ENCODE results near the gene SS18L1. TPM values are rescaled to one million over a fixed set of nuclear protein-coding genes. Genes with fewer than 3 reads are reported as not detected.

Gene SS18L1
- total and polyA plus RNA-seq, 10 donors, result 6.7 to 18.6 (median 13.9) TPM

GRCh38 chr20:62209850-62210495, 66.4 kb downstream of the SS18L1 start:
- H3K4me3 ChIP-seq, result no peak overlapping the region
- 59 to 69% (median 62%) methylated on average over 8 to 17 of the region's 17 CpGs for WGBS, 5 donors
- intact Hi-C loops (cut with DNase I; ENCODE audit: low total_unique reads), result no loop called here
- H3K36me3 ChIP-seq, result peaks cover 0 to 24% (median 0%) of the 10 kb centered on the region in 6 donors
- no peaks in the 10 kb centered on the region for H3K4me1 ChIP-seq
- no peak overlapping the region for H3K27ac ChIP-seq
- no peak for DNase-seq
- H3K9me3 ChIP-seq, result no peaks in the 10 kb centered on the region
- H3K27me3 ChIP-seq (replicated peaks in 1 of 7), result peaks cover 0 to 54% (median 40%) of the 10 kb centered on the region in 7 donors
- no peak for TF ChIP-seq POLR2A (IDR thresholded peaks at IDR 0.05)

GRCh38 chr20:62210496-62210855, 66.9 kb downstream of the SS18L1 start:
- intact Hi-C loops (cut with DNase I; ENCODE audit: low total_unique reads), result no loop called here
- H3K4me1 ChIP-seq, result no peaks in the 10 kb centered on the region
- no peak for DNase-seq
- H3K9me3 ChIP-seq, result no peaks in the 10 kb centered on the region
- peaks cover 0 to 19% (median 0%) of the 10 kb centered on the region in 6 donors for H3K36me3 ChIP-seq
- TF ChIP-seq CTCF (IDR thresholded peaks at IDR 0.05 in 8 of 11, conservative IDR thresholded peaks at IDR 0.05 in 3 of 11) (no peak), POLR2A (IDR thresholded peaks at IDR 0.05) (no peak)
- no peak overlapping the region for H3K27ac ChIP-seq
- peaks cover 0 to 60% (median 45%) of the 10 kb centered on the region in 7 donors for H3K27me3 ChIP-seq (replicated peaks in 1 of 7)
- no peak overlapping the region for H3K4me3 ChIP-seq
- 54 to 80% (median 59%) methylated on average over 3 to 21 of the region's 21 CpGs for WGBS, 5 donors

- peaks cover 0 to 12% (median 0%) of the 10 kb centered on the region in 6 donors for H3K36me3 ChIP-seq
- TF ChIP-seq POLR2AphosphoS5 (IDR thresholded peaks at IDR 0.05), result no peak
- TF ChIP-seq POLR2A (IDR thresholded peaks at IDR 0.05), result no peak
- no peak for TF ChIP-seq CTCF (IDR thresholded peaks at IDR 0.05 in 8 of 11, conservative IDR thresholded peaks at IDR 0.05 in 3 of 11)
Observed at GRCh38 chr20:62211216-62211615, 67.6 kb downstream of the SS18L1 start.

GRCh38 chr20:62211769-62212288, 68.3 kb downstream of the SS18L1 start:
- no peak overlapping the region for H3K4me3 ChIP-seq
- H3K27me3 ChIP-seq (replicated peaks in 1 of 7), result peaks cover 0 to 73% (median 59%) of the 10 kb centered on the region in 7 donors
- 59 to 76% (median 74%) methylated on average over 4 to 9 of the region's 9 CpGs for WGBS, 5 donors
- H3K9me3 ChIP-seq, result no peaks in the 10 kb centered on the region
- H3K4me1 ChIP-seq, result no peaks in the 10 kb centered on the region
- TF ChIP-seq POLR2A (IDR thresholded peaks at IDR 0.05) (no peak), POLR2AphosphoS5 (IDR thresholded peaks at IDR 0.05) (no peak)
- no peak for DNase-seq
- no peak overlapping the region for H3K27ac ChIP-seq
- intact Hi-C loops (cut with DNase I; ENCODE audit: low total_unique reads), result no loop called here
- peaks cover 0 to 8% (median 0%) of the 10 kb centered on the region in 6 donors for H3K36me3 ChIP-seq

More at GRCh38 chr20:62211216-62211615, 67.6 kb downstream of the SS18L1 start:
- DNase-seq, result no peak
- 33 to 94% (median 88%) methylated on average over 1 to 8 of the region's 8 CpGs for WGBS, 5 donors
- Histone ChIP-seq H3K9me3 (no peaks in the 10 kb centered on the region), H3K27ac (no peak overlapping the region), H3K4me1 (no peaks in the 10 kb centered on the region), H3K27me3 (replicated peaks in 1 of 7) (peaks cover 0 to 67% (median 53%) of the 10 kb centered on the region in 7 donors), H3K4me3 (no peak overlapping the region)
- intact Hi-C loops (cut with DNase I; ENCODE audit: low total_unique reads), result no loop called here

GRCh38 chr20:62212299-62212698, 68.7 kb downstream of the SS18L1 start:
- Histone ChIP-seq H3K9me3 (no peaks in the 10 kb centered on the region), H3K27ac (no peak overlapping the region), H3K4me3 (no peak overlapping the region), H3K4me1 (no peaks in the 10 kb centered on the region), H3K27me3 (replicated peaks in 1 of 7) (peaks cover 0 to 78% (median 63%) of the 10 kb centered on the region in 7 donors), H3K36me3 (peaks cover 0 to 5% (median 0%) of the 10 kb centered on the region in 6 donors)
- TF ChIP-seq CTCF (IDR thresholded peaks at IDR 0.05 in 8 of 11, conservative IDR thresholded peaks at IDR 0.05 in 3 of 11) (no peak), POLR2AphosphoS5 (IDR thresholded peaks at IDR 0.05) (no peak), POLR2A (IDR thresholded peaks at IDR 0.05) (no peak)
- intact Hi-C loops (cut with DNase I; ENCODE audit: low total_unique reads), result no loop called here
- WGBS, 5 donors, result 41 to 68% (median 45%) methylated on average over 8 to 10 of the region's 10 CpGs
- DNase-seq, result no peak

Measured in spleen (tissue), 11 donors.